ENCODE data around the gene NAT16.
"Not testable (repeated sequence)": the region's sequence is repeated elsewhere in the genome, so short reads cannot be mapped to it uniquely, and the experiment has no call there.

NAT16 gene

DNA sequence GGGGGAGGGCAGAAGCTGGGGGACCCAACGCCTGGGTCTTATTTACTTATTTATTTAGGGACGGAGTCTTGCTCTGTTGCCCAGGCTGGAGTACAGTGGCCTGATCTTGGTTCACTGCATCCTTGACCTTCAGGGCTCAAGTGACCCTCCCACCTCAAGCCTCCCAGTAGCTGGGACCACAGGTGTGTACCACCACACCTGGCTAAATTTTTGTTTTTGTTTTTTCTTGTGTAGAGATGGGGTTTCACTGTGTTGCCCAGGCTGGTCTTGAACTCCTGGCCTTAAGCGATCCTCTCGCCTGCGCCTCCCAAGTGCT, 22.5 kb upstream of the NAT16 start:
- no peak for TF ChIP-seq CTCF (IDR thresholded peaks at IDR 0.05; ENCODE audit: low read depth, low read length, missing control alignments)
- no peak overlapping the region for H3K4me3 ChIP-seq (replicated peaks; ENCODE audit: low read depth, low read length)
- DNase-seq (ENCODE audit: extremely low read depth, low read depth) = no peak

DNA sequence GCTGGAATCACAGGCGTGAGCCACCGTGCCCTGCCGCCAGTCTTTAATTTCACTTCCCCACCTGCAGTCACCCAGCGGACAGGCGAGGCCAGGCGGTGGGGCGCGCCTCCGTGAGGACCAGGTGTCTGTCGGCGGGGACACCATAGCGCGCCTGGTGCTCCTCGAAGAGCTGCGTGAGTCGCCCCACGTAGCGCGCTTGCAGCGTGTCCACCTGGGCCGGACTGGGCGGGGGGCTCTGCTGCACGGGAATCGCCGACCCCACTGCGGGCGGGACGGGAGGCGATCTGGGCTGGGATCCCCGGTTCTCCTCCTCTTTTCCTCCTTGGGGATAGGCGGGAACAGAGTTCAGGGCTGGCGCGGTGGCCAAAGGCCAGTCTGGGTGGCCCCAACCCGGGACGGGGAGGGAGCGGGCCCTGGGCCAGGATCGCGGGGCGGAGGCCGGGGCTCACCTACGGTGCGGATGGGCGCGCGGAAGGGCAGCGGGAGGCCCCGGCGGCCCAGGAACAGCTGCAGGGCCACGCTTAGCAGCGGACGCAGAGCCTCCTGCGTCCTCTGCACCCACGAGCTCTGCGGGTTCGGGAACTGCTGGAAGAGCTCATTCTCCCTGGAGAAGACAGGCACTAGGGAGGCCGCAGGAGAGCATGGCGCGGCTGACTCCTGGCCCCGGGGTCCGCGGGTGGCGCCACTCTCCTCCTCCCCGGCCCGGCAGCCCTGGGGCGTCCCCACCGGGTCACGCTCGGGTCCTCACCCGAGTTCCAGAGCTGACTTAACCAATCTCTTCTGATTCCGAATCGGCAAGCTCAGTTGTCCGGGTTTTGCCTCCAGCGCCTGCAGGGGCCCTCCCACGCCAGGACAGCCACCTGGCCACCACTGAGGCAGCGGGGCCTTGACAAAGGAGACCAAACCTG, 21.9 kb upstream of the NAT16 start:
- H3K4me3 ChIP-seq (replicated peaks; ENCODE audit: low read depth, low read length) = no peak overlapping the region
- no peak for TF ChIP-seq CTCF (IDR thresholded peaks at IDR 0.05; ENCODE audit: low read depth, low read length, missing control alignments)
- no peak for DNase-seq (ENCODE audit: extremely low read depth, low read depth)

DNA sequence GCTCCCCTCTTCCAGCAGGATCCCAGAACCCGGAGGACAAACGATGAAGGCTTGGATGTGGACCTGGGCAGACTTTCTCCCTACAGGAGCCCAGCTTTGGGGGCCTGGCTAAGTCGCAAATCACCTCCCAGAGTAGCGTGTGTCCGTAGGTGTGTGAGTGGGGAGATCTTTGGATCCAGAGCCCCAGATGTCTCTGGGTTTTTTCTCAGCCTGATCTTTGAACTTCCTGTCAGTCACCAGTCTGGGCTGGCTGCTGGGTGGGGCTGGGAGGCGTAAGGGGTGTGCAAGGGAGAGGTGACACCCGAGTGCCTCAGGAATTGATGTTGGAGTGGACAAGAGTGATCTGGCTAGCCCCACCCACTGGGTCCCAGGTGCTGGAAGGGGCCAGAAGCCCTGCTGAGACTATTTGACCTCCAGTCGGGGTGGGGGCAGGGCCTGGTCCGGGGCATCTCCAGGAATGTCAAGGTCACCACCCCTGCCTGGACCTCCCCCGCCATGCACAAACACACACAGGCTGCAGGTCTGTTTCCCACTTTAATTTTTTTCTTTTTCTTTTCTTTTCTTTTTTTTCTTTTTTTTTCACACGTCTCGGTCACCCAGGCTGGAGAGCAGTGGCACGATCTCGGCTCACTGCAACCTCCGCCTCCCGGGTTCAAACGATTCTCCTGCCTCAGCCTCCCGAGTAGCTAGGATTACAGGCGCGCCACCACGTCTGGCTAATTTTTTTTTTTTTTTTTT, 20.9 kb upstream of the NAT16 start, which contains the start of gene MOGAT3:
Gene MOGAT3, minus strand, starts transcription at position 175 of the 738 bp plus-strand sequence. CDS start 182 bp downstream, outside the sequence.
- TF ChIP-seq CTCF (IDR thresholded peaks at IDR 0.05; ENCODE audit: low read depth, low read length, missing control alignments) = no peak

GRCh38 chr7:101200504-101200861, 20.4 kb upstream of the NAT16 start:
- H3K4me3 ChIP-seq (replicated peaks; ENCODE audit: low read depth, low read length) = no peak overlapping the region
- DNase-seq (ENCODE audit: extremely low read depth, low read depth) = no peak
- TF ChIP-seq CTCF (IDR thresholded peaks at IDR 0.05; ENCODE audit: low read depth, low read length, missing control alignments) = no peak

More for the DNA sequence above, 20.9 kb upstream of the NAT16 start, which contains the start of gene MOGAT3:
- H3K4me3 ChIP-seq (replicated peaks; ENCODE audit: low read depth, low read length) = no peak within 1 kb of the TSS
- DNase-seq (ENCODE audit: extremely low read depth, low read depth) = no peak

GRCh38 chr7:101199522-101199921, 19.4 kb upstream of the NAT16 start:
- not testable (repeated sequence) for DNase-seq (ENCODE audit: extremely low read depth, low read depth); H3K4me3 ChIP-seq (replicated peaks; ENCODE audit: low read depth, low read length)

GRCh38 chr7:101198476-101198875, 18.4 kb upstream of the NAT16 start:
- no peak for TF ChIP-seq CTCF (IDR thresholded peaks at IDR 0.05; ENCODE audit: low read depth, low read length, missing control alignments)
- DNase-seq (ENCODE audit: extremely low read depth, low read depth) = no peak
- H3K4me3 ChIP-seq (replicated peaks; ENCODE audit: low read depth, low read length) = no peak overlapping the region

GRCh38 chr7:101197991-101198390, 17.9 kb upstream of the NAT16 start:
- DNase-seq (ENCODE audit: extremely low read depth, low read depth) = no peak
- no peak overlapping the region for H3K4me3 ChIP-seq (replicated peaks; ENCODE audit: low read depth, low read length)
- no peak for TF ChIP-seq CTCF (IDR thresholded peaks at IDR 0.05; ENCODE audit: low read depth, low read length, missing control alignments)

Measured in HFF-Myc (cell line).